Measurements from ENCODE around the gene GABRP.

Gene GABRP, protein sequence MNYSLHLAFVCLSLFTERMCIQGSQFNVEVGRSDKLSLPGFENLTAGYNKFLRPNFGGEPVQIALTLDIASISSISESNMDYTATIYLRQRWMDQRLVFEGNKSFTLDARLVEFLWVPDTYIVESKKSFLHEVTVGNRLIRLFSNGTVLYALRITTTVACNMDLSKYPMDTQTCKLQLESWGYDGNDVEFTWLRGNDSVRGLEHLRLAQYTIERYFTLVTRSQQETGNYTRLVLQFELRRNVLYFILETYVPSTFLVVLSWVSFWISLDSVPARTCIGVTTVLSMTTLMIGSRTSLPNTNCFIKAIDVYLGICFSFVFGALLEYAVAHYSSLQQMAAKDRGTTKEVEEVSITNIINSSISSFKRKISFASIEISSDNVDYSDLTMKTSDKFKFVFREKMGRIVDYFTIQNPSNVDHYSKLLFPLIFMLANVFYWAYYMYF

DNA sequence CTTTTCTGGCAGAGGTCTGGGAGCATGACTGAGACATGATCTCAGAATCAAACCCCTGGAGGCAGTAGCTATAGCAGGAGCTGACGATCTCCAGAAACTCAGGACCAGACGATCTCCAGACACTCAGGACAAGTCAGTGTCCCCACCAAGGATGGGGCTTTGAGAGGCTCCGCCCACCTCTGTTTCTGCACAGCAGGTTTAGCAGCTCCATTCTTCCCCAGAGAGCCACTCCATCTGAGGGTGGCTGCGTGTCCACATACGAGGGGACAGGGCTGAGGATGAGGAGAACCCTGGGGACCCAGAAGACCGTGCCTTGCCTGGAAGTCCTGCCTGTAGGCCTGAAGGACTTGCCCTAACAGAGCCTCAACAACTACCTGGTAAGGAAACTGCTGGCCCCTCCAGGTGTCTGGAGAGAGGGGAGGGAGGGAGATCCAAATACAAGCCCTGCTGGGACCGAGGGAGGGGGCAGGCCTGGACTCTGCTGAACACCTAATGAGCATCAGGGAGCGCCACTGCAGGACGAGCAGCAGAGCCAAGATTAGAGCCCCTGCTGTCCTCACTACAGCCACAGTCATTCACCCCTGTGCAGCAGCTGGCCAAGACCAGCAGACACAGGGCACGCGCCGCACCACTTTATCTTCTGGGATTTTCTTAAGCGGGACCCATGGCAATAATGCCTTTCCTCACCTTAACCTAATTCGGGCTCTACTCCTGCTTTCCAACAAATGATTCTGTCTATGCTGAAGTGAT is at the start of gene GABRP:
Gene GABRP, plus strand, starts transcription at position 228 of the 750 bp plus-strand sequence. CDS start 4,891 bp downstream, outside the sequence.
- no peaks in the 10 kb centered on the region for H3K36me3 Mint-ChIP-seq
- H3K4me1 Mint-ChIP-seq (ENCODE audit: low read depth), result no peaks in the 10 kb centered on the region
- no peak within 1 kb of the TSS for H3K27ac Mint-ChIP-seq
- H3K4me3 Mint-ChIP-seq, result no peak within 1 kb of the TSS
- H3K9me3 Mint-ChIP-seq (ENCODE audit: low read depth), result no peaks in the 10 kb centered on the region
- peaks cover 2% of the 10 kb centered on the region for H3K27me3 Mint-ChIP-seq

- Mint-ChIP-seq H3K4me3 (no peak overlapping the region), H3K36me3 (no peaks in the 10 kb centered on the region), H3K9me3 (ENCODE audit: low read depth) (no peaks in the 10 kb centered on the region), H3K27ac (no peak overlapping the region), H3K27me3 (peaks cover 6% of the 10 kb centered on the region), H3K4me1 (ENCODE audit: low read depth) (no peaks in the 10 kb centered on the region)
Observed at GRCh38 chr5:170736966-170737365, 46.6 kb upstream of the GABRP start.

GRCh38 chr5:170737591-170737990 is 45.9 kb upstream of the GABRP start:
- peaks cover 5% of the 10 kb centered on the region for H3K27me3 Mint-ChIP-seq
- H3K36me3 Mint-ChIP-seq, result no peaks in the 10 kb centered on the region
- H3K4me1 Mint-ChIP-seq (ENCODE audit: low read depth), result no peaks in the 10 kb centered on the region
- H3K9me3 Mint-ChIP-seq (ENCODE audit: low read depth), result no peaks in the 10 kb centered on the region
- H3K4me3 Mint-ChIP-seq, result no peak overlapping the region
- H3K27ac Mint-ChIP-seq, result no peak overlapping the region

GRCh38 chr5:170738840-170739239 is 44.7 kb upstream of the GABRP start:
- no peaks in the 10 kb centered on the region for H3K4me1 Mint-ChIP-seq (ENCODE audit: low read depth)
- no peaks in the 10 kb centered on the region for H3K9me3 Mint-ChIP-seq (ENCODE audit: low read depth)
- H3K27me3 Mint-ChIP-seq, result peaks cover 11% of the 10 kb centered on the region
- no peak overlapping the region for H3K4me3 Mint-ChIP-seq
- H3K27ac Mint-ChIP-seq, result no peak overlapping the region
- H3K36me3 Mint-ChIP-seq, result no peaks in the 10 kb centered on the region

GRCh38 chr5:170739446-170739845 is 44.1 kb upstream of the GABRP start:
- Mint-ChIP-seq H3K4me1 (ENCODE audit: low read depth) (peaks cover 2% of the 10 kb centered on the region), H3K9me3 (ENCODE audit: low read depth) (no peaks in the 10 kb centered on the region), H3K4me3 (no peak overlapping the region), H3K27me3 (peaks cover 11% of the 10 kb centered on the region), H3K36me3 (no peaks in the 10 kb centered on the region), H3K27ac (no peak overlapping the region)

- Mint-ChIP-seq H3K4me3 (no peak overlapping the region), H3K36me3 (no peaks in the 10 kb centered on the region), H3K27ac (no peak overlapping the region), H3K9me3 (ENCODE audit: low read depth) (no peaks in the 10 kb centered on the region), H3K27me3 (peaks cover 11% of the 10 kb centered on the region), H3K4me1 (ENCODE audit: low read depth) (peaks cover 4% of the 10 kb centered on the region)
Observed at GRCh38 chr5:170740551-170741205, 42.8 kb upstream of the GABRP start.

DNA sequence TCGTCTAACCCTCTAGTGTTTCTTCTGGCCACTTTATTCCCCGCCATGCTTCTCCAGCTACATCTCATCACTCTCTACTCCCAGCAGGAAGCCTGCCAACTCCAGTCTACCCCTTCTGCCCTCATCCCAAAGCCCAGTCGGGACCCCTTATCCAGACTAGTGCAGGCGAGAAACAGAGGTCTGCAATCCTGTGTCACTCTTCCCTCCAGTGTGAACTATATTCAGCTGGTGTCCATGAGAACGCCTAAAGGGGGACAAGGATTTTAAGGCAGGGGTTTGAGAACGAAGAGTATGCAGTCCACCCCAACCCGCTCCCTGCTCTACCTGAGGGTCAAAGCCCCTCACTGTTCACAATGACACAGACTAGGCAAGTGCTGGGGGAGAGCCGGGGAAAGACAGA is 41.7 kb upstream of the GABRP start:
- no peak overlapping the region for H3K27ac Mint-ChIP-seq
- no peaks in the 10 kb centered on the region for H3K36me3 Mint-ChIP-seq
- H3K4me3 Mint-ChIP-seq, result no peak overlapping the region
- H3K4me1 Mint-ChIP-seq (ENCODE audit: low read depth), result peaks cover 4% of the 10 kb centered on the region
- H3K27me3 Mint-ChIP-seq, result peaks cover 10% of the 10 kb centered on the region
- H3K9me3 Mint-ChIP-seq (ENCODE audit: low read depth), result no peaks in the 10 kb centered on the region

DNA sequence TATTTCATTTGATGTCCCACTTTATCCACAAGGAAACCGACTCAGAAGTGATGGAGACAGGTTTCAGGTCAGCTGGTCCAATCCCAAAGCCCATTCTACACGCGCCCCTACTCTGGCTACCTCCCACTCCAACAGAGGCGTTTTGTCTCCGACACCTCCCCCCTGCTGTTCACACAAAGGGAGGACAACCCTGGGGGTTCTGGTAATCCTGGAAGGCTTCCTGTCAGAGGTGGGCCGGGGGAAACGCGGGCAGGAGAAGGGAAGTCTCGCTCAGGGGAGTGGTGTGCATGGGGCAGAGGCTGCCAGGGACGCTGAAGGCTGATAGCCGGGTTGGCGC is 39.7 kb upstream of the GABRP start:
- H3K9me3 Mint-ChIP-seq (ENCODE audit: low read depth), result no peaks in the 10 kb centered on the region
- H3K4me3 Mint-ChIP-seq, result no peak overlapping the region
- H3K36me3 Mint-ChIP-seq, result no peaks in the 10 kb centered on the region
- H3K4me1 Mint-ChIP-seq (ENCODE audit: low read depth), result peaks cover 4% of the 10 kb centered on the region
- H3K27ac Mint-ChIP-seq, result no peak overlapping the region
- H3K27me3 Mint-ChIP-seq, result peaks cover 19% of the 10 kb centered on the region

DNA sequence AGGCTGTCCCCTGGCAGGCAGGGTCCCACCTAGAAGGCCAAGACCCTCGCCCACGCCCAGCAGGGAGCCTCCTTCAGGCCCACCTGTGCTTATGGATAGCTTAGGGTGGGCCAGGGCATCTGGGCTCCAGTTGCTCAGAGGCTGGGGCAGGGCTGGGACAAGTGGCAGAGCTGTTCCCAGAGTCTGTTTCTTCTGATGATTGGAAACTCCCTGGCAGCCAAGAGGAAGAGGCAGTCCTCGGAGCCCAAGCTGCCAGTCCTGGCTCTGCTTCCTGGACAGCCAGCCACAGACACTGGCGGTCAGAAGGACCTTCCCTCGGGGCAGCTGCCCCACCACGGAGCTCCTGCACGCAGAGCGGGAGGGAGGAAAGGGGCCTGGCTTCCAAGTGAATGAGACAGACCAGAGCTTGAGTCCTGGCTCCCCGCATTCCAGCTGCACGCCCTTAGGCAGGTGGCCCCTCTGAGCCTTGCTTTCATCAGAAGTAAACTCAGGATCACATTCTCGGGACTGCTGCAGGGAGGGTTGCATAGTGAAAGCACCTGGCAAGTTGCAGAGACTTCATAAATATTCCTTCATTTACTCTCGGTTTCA is 37.9 kb upstream of the GABRP start:
- H3K4me3 Mint-ChIP-seq, result no peak overlapping the region
- no peaks in the 10 kb centered on the region for H3K36me3 Mint-ChIP-seq
- peaks cover 4% of the 10 kb centered on the region for H3K4me1 Mint-ChIP-seq (ENCODE audit: low read depth)
- peaks cover 21% of the 10 kb centered on the region for H3K27me3 Mint-ChIP-seq
- H3K27ac Mint-ChIP-seq, result no peak overlapping the region
- no peaks in the 10 kb centered on the region for H3K9me3 Mint-ChIP-seq (ENCODE audit: low read depth)

DNA sequence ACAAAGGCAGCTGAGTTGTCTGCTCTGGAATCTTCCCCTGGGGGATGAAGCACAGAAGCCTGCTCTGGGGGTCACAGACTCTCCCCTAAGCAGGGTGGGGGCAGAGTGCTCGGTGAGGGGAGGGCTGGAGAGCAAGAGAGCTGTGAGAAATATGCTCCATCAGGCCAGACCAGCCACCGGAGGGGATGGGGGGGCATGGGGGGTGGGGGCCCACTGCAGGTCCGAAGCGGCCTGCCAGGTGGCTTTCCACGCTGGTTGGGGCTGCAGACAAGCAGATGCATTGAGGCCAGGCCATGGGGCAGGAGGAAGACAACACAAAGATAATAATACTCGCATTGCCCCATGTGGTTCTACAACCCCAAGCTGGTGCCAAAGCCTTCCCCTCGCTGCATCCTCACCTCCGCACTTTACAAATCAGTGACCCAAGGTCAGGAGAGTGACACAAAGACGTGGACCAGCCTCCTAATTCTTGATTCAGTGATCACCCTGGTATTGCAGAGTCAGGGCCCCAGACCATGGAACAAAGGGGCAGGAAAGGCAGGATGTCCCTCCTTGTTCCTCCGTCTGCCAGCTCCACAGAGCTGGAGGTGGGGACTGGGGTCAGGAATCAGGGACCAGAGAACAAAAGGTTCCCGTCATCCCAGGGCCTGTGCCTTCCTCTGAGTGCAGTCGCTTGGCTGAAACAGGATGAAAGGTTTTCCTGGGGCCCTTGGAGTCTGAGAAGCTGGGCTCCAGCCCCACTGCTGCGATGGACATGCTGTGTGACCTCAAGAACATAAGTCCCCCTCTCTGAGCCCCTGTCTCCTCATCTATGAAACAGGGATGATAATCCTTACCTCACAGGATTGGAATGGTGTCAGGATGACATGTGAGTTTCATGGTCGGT is 37.2 kb upstream of the GABRP start:
- no peak overlapping the region for H3K4me3 Mint-ChIP-seq
- H3K9me3 Mint-ChIP-seq (ENCODE audit: low read depth), result no peaks in the 10 kb centered on the region
- no peak overlapping the region for H3K27ac Mint-ChIP-seq
- no peaks in the 10 kb centered on the region for H3K36me3 Mint-ChIP-seq
- peaks cover 4% of the 10 kb centered on the region for H3K4me1 Mint-ChIP-seq (ENCODE audit: low read depth)
- H3K27me3 Mint-ChIP-seq, result peaks cover 24% of the 10 kb centered on the region

DNA sequence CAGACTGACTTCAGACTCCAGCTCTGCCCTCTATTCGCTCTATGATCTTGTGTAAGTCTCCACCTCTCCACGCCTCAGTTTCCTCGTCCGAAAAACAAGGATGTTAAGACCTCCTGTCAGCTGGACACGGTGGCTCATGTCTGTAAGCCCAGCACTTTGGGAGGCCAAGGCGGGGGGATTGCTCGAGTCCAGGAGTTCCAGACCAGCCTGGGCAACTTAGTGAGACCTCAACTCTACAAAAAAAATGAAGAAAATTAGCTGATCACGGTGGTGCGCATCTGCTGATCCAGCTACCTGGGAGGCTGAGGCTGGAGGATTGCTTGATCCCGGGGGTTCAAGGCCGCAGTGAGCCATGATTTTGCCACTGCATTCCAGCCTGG is 36.6 kb upstream of the GABRP start:
- H3K4me3 Mint-ChIP-seq, result no peak overlapping the region
- H3K27me3 Mint-ChIP-seq, result peaks cover 25% of the 10 kb centered on the region
- no peaks in the 10 kb centered on the region for H3K9me3 Mint-ChIP-seq (ENCODE audit: low read depth)
- peaks cover 4% of the 10 kb centered on the region for H3K4me1 Mint-ChIP-seq (ENCODE audit: low read depth)
- no peak overlapping the region for H3K27ac Mint-ChIP-seq
- no peaks in the 10 kb centered on the region for H3K36me3 Mint-ChIP-seq

GRCh38 chr5:170747357-170747756 is 36.2 kb upstream of the GABRP start:
- Mint-ChIP-seq H3K36me3 (no peaks in the 10 kb centered on the region), H3K27me3 (peaks cover 25% of the 10 kb centered on the region), H3K27ac (no peak overlapping the region), H3K9me3 (ENCODE audit: low read depth) (no peaks in the 10 kb centered on the region), H3K4me1 (ENCODE audit: low read depth) (peaks cover 4% of the 10 kb centered on the region), H3K4me3 (no peak overlapping the region)

DNA sequence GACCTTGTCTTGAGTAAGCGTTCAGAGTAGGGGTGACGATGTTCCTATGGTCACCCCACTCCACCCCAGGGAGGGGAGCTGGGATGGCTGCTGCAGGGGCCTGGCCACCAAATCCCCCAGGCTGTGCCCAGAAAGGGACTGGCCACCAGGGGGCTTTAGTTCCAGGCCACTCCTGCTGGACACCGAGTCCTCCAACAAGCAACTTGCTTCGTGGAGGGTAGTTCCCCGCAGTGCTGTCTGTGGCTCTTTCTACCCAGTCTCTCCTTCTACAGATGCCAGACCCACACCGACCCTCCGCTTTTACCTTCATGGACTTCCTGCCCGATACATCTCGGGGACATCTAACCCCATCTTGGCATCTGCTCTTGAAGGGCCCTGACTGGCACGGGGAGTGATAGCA is 35.7 kb upstream of the GABRP start:
- Mint-ChIP-seq H3K27me3 (peaks cover 27% of the 10 kb centered on the region), H3K4me3 (no peak overlapping the region), H3K9me3 (ENCODE audit: low read depth) (no peaks in the 10 kb centered on the region), H3K36me3 (no peaks in the 10 kb centered on the region), H3K4me1 (ENCODE audit: low read depth) (peaks cover 4% of the 10 kb centered on the region), H3K27ac (no peak overlapping the region)

GRCh38 chr5:170748951-170749471 is 34.5 kb upstream of the GABRP start:
- no peak overlapping the region for H3K4me3 Mint-ChIP-seq
- no peaks in the 10 kb centered on the region for H3K36me3 Mint-ChIP-seq
- H3K27me3 Mint-ChIP-seq, result peaks cover 21% of the 10 kb centered on the region
- peaks cover 4% of the 10 kb centered on the region for H3K4me1 Mint-ChIP-seq (ENCODE audit: low read depth)
- no peak overlapping the region for H3K27ac Mint-ChIP-seq
- H3K9me3 Mint-ChIP-seq (ENCODE audit: low read depth), result no peaks in the 10 kb centered on the region

Measured in activated naive CD8-positive, alpha-beta T cell (primary cell).